Cardiac muscle cell (in vitro differentiated cells and primary cell): Measurements from ENCODE around the gene METTL15. TPM values are rescaled to one million over a fixed set of nuclear protein-coding genes. Genes with fewer than 3 reads are reported as not detected.
A peak's percentile ranks its signal among the peaks of the same experiment; 100 is the strongest.
"Not testable (repeated sequence)": the region's sequence is repeated elsewhere in the genome, so short reads cannot be mapped to it uniquely, and the experiment has no call there.

ENCODE experiments used
- DNase-seq, 2 donors: peaks; one replicate each; pipeline versions ENCODE4 v3.0.0 to v3.0.0-alpha.2; 2010 to 2017; ENCODE audit warnings: low read depth in 1 of 2, low spot score in 1 of 2
- H3K27ac ChIP-seq: fragments of 200-600 bp; sonication (generic); 2 replicates; pipeline ENCODE4 v1.5.1; 2016
- H3K27me3 ChIP-seq: fragments of 200-600 bp; sonication (generic); 2 replicates; pipeline ENCODE4 v1.6.0; 2016; ENCODE audit warnings: control low read depth
- H3K36me3 ChIP-seq: fragments of 200-600 bp; sonication (generic); 2 replicates; pipeline ENCODE4 v1.5.1; 2016; ENCODE audit warnings: control low read depth
- H3K4me1 ChIP-seq: fragments of 200-600 bp; sonication (generic); 2 replicates; pipeline ENCODE4 v1.8.1; 2017; ENCODE audit warnings: low read depth, mild to moderate bottlenecking, mixed run types
- H3K4me3 ChIP-seq: fragments of 200-600 bp; sonication (generic); 2 replicates; pipeline ENCODE4 v1.5.1; 2016; ENCODE audit warnings: mild to moderate bottlenecking
- H3K9me3 ChIP-seq: fragments of 200-600 bp; sonication (generic); 2 replicates; pipeline ENCODE4 v1.5.1; 2017; ENCODE audit warnings: low read depth, mild to moderate bottlenecking, control low read depth
- polyA plus RNA-seq: library from polyadenylated mRNA; unstranded; fragments of >200 nt; fragmentation: Nextera tagmentation; extraction: Ambion mirVana; gene quantifications from 2 replicates; pipeline ENCODE4 v1.2.1, GENCODE V29; 2016
- total RNA-seq: library from RNA; depleted of rRNA; stranded (reverse); fragments of >200 nt; gene quantifications from 2 replicates; pipeline ENCODE4 v1.2.3, GENCODE V29; 2016
- TF ChIP-seq, protein P1 (sequence below): IDR thresholded peaks from 2 replicates; pipeline ENCODE4 v1.5.1; 2012; ENCODE audit warnings: low read depth, mild to moderate bottlenecking, low read length

METTL15 gene
- total and polyA plus RNA-seq, 2 experiments from 2014 or later, result 13.2 to 15.3 TPM

DNA sequence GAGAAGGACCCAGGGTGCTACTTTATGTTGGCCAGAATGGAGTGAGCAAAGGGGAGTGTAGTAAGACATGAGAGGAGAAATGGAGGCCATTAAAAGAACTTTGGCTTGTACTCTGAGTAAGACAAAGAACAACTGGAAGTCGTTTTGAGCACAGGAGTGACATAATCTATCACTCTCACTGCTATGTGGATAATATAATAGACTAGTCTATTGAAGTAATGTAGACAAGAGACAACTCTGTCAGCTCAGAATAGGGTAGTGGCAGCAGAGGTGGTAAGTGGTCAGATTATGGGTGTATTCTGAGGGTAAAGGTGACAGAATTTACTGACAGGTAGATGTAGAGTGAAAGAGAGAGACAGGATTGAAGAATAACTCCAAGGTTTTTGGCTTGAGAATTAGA, 8.5 kb upstream of the METTL15 start:
- no peaks in the 10 kb centered on the region for H3K27me3 ChIP-seq
- TF ChIP-seq, protein P1, sequence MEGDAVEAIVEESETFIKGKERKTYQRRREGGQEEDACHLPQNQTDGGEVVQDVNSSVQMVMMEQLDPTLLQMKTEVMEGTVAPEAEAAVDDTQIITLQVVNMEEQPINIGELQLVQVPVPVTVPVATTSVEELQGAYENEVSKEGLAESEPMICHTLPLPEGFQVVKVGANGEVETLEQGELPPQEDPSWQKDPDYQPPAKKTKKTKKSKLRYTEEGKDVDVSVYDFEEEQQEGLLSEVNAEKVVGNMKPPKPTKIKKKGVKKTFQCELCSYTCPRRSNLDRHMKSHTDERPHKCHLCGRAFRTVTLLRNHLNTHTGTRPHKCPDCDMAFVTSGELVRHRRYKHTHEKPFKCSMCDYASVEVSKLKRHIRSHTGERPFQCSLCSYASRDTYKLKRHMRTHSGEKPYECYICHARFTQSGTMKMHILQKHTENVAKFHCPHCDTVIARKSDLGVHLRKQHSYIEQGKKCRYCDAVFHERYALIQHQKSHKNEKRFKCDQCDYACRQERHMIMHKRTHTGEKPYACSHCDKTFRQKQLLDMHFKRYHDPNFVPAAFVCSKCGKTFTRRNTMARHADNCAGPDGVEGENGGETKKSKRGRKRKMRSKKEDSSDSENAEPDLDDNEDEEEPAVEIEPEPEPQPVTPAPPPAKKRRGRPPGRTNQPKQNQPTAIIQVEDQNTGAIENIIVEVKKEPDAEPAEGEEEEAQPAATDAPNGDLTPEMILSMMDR, result no peak
- H3K27ac ChIP-seq, result peak overlapping the region; percentile 13
- peaks cover 20% of the 10 kb centered on the region for H3K4me1 ChIP-seq
- H3K4me3 ChIP-seq, result no peak overlapping the region
- H3K9me3 ChIP-seq, result no peaks in the 10 kb centered on the region
- H3K36me3 ChIP-seq, result no peaks in the 10 kb centered on the region
- no peak for DNase-seq

GRCh38 chr11:28100665-28101064, 7.5 kb upstream of the METTL15 start:
- no peak for DNase-seq
- Histone ChIP-seq H3K27ac (no peak overlapping the region), H3K9me3 (no peaks in the 10 kb centered on the region), H3K4me3 (no peak overlapping the region), H3K4me1 (peaks cover 20% of the 10 kb centered on the region), H3K36me3 (no peaks in the 10 kb centered on the region), H3K27me3 (no peaks in the 10 kb centered on the region)
- TF ChIP-seq, protein P1, result no peak

DNA sequence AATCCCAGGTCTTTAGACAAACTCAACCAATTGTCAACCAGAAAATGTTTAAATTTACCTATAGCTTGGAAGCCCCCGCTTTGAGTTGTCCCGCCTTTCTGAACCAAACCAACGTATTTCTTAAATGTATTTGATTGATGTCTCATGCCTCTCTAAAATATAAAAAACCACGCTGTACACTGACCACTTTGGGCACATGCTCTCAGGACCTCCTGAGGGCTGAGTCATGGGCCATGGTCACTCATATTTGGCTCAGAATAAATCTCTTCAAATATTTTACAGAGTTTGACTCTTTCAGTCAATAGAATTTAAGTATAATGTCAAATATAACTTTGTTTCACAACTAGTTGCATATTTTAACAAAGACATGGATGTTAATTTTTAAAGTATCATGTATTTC, 5.9 kb upstream of the METTL15 start:
- not testable (repeated sequence) for H3K36me3 ChIP-seq, H3K9me3 ChIP-seq, H3K27me3 ChIP-seq, H3K27ac ChIP-seq, H3K4me3 ChIP-seq, DNase-seq
- H3K4me1 ChIP-seq, result peaks cover 20% of the 10 kb centered on the region

- no peak overlapping the region for H3K4me3 ChIP-seq
- DNase-seq, result no peak
Observed at GRCh38 chr11:28104425-28104824, 3.8 kb upstream of the METTL15 start.

GRCh38 chr11:28104984-28105383, 3.2 kb upstream of the METTL15 start:
- no peaks in the 10 kb centered on the region for H3K27me3 ChIP-seq
- H3K36me3 ChIP-seq, result no peaks in the 10 kb centered on the region
- H3K9me3 ChIP-seq, result no peaks in the 10 kb centered on the region
- TF ChIP-seq, protein P1, result no peak
- no peak for DNase-seq
- H3K4me1 ChIP-seq, result peaks cover 30% of the 10 kb centered on the region
- no peak overlapping the region for H3K4me3 ChIP-seq
- H3K27ac ChIP-seq, result no peak overlapping the region

More at GRCh38 chr11:28104425-28104824, 3.8 kb upstream of the METTL15 start:
- Histone ChIP-seq H3K27me3 (no peaks in the 10 kb centered on the region), H3K36me3 (no peaks in the 10 kb centered on the region), H3K9me3 (no peaks in the 10 kb centered on the region), H3K4me1 (peaks cover 25% of the 10 kb centered on the region), H3K27ac (no peak overlapping the region)
- TF ChIP-seq, protein P1, result no peak

GRCh38 chr11:28105869-28106268, 2.3 kb upstream of the METTL15 start:
- Histone ChIP-seq H3K36me3 (no peaks in the 10 kb centered on the region), H3K9me3 (no peaks in the 10 kb centered on the region), H3K27me3 (no peaks in the 10 kb centered on the region), H3K27ac (no peak overlapping the region), H3K4me3 (peak overlapping the region; percentile 57), H3K4me1 (peaks cover 24% of the 10 kb centered on the region)
- no peak for DNase-seq
- TF ChIP-seq, protein P1, result no peak
